Activated CD4-positive, alpha-beta T cell treated with anti-CD3 and anti-CD28 coated beads, Interleukin-10, Interleukin-2, amounts not matched to agents 100 ng/mL and 50 ng/mL, durations not matched to agents 16 hours and 8 hours (primary cell): ENCODE measurements around the gene MAP4K3.

ENCODE experiments used
- DNase-seq: peaks from one replicate; pipeline ENCODE4 v3.0.0-alpha.2; 2020

MAP4K3 gene

GRCh38 chr2:39443009-39443408, 5.9 kb upstream of the MAP4K3 start:
- no peak for DNase-seq

GRCh38 chr2:39437522-39438296, 624 bp upstream of the MAP4K3 start:
- peak; percentile 66 for DNase-seq

DNA sequence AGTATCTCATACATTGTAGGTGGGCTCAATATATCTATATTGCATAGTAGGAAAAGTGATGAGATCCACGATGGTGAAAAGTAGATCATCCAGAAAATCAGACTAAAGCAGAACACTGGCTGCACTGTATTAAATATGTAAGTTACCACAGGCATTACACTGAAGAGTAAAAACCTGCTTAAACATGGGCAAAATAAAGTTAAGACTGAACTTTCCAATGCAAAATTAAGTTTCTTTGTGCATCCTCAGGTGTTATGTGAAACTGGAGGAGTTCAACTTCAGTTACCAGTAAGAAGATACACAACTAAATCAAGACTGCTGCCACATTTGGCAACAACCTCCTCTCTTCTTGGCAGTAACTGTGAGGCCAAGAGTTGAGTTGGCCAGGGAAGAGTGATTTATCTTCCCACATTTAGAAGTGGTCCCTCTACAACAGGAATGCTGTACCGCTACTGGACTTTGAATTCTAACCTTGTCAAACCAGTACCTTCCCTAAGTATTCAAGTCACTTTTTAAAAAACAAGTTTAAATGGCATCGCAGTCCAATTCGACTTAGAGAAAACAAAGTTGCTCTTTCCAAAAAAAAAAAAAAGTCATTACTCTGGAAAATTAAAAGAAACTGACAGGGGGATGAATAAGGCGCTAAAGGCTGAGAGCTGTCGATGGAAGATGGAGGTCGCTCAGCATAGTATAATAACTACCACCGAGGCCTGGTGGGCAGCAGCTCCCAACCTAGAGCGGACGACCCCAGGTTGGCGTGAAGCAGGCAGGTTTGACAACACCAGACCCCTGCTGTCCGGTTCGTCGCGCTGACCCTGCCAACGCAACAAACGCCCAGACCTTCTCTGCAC, 1.1 kb downstream of the MAP4K3 start:
- no peak for DNase-seq

DNA sequence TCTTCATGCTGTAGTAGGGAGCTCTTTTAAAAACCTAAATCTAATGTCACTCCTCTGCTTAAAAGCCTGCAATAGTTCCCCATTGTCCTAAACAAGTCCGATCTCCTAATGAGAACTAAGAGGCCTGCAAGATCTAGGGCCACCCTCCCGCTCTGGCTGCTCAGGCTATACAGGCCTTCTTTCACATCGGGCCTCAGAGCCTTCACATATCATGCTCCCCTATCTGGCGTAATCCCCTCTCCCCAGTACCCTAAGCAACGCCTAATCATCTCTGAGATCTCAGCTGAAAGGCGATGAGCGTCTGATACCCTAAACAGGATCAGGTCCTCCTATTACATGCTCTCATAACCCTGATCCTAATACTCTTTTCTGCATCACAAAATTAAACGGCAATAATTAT, 1.9 kb downstream of the MAP4K3 start:
- DNase-seq = no peak

DNA sequence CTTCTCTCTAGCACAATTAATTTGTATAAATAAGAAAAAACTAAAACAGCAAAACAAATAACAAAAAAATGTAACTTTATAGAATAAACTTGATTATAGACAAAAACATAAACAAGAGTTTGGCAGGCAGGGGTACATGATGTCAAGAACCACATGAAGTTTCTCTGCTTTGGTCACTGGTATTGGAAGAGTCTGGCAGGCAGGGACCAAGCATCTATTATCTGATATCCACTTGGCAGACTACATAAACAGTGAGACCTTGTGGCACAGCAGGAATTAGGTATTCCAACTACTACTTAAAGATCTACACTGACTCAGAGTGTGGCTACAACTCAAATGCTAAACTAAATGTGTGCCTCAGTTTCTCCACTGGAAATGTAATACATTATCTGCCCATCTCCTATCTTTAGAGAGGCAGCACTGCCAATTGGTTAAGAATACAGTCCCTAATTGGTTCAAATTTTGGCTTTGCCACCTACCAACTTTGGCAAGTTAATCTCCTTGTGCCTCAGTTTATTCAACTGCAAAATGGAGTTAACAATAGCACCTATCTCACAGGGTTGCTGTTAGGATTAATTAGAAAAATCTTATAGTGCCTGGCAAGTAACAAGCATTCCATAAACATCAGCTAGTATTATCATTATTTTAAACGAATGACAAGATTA, 2.7 kb downstream of the MAP4K3 start:
- DNase-seq = no peak

GRCh38 chr2:39433586-39434195, 3.4 kb downstream of the MAP4K3 start:
- no peak for DNase-seq

GRCh38 chr2:39432701-39433100, 4.4 kb downstream of the MAP4K3 start:
- no peak for DNase-seq

- DNase-seq = peak; percentile 24
Observed at GRCh38 chr2:39431592-39432316, 5.3 kb downstream of the MAP4K3 start.

DNA sequence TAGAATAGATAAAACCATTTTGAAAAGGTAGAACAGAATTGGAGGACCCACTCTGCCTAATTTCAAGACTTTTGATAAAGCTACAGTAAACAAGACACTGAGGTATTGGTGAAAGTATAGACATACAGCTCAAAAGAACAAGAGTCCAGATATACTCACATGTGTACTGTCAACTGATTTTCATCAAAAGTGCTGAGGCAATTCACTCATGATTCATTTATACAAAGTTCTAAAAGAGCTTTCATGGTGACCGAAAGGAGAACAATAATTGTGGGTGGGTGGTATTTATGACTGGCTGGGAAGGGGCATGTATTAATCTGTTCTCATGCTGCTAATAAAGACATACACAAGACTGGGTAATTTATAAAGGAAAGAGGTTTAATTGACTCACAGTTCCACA, 7.3 kb downstream of the MAP4K3 start:
- no peak for DNase-seq

DNA sequence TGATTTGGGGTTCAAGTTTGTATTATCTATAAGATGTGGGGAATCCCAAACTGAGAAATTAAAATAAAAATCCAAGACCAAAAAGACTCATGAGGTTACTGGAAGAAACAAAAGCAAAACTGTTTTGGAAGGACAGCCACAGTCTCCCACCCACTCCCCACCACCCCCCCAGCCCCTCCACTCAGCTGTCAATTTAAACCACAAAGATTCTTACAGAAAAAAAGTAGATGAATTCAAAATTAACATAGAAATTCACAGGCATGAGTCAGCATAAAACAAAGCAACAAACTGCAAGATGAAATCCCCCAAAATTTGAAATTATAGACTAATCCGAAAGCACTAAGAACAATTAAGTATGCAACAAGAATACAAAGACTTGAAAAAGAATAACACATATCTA, 12.1 kb downstream of the MAP4K3 start:
- no peak for DNase-seq

DNA sequence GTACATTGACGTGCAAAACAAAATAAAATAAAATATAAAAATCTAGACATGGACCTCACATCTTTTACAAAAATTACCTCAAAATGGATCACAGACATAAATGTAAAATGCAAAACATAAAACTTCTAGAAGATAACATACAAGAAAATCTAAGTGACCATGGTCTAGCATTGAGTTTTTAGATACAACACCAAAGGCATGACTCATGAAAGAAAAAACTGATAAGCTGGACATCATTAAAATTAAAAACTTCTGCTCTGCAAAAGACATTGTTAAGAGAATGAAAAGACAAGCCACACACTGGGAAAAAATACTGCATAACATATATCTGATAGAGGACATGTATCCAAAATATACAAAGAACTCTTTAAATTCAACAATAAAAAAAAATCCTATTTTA, 14.4 kb downstream of the MAP4K3 start:
- no peak for DNase-seq

DNA sequence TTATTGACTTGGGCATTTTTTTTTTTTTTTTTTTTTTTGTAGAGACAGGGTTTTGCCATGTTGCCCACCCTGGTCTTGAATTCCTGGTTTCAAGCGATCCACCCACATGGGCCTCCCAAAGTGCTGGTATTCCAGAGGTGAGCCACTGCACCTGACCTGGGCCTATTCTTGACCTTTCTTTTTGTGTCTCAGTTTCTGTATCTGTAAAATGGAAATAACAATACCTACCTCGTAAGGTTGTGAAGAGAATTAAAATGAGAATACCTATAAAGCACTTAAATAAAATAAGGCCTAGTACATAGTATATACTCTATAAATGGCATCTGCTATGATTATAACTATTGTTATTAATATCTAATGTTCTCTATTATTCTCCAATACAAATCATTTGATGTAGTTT, 15.7 kb downstream of the MAP4K3 start:
- DNase-seq = no peak

DNA sequence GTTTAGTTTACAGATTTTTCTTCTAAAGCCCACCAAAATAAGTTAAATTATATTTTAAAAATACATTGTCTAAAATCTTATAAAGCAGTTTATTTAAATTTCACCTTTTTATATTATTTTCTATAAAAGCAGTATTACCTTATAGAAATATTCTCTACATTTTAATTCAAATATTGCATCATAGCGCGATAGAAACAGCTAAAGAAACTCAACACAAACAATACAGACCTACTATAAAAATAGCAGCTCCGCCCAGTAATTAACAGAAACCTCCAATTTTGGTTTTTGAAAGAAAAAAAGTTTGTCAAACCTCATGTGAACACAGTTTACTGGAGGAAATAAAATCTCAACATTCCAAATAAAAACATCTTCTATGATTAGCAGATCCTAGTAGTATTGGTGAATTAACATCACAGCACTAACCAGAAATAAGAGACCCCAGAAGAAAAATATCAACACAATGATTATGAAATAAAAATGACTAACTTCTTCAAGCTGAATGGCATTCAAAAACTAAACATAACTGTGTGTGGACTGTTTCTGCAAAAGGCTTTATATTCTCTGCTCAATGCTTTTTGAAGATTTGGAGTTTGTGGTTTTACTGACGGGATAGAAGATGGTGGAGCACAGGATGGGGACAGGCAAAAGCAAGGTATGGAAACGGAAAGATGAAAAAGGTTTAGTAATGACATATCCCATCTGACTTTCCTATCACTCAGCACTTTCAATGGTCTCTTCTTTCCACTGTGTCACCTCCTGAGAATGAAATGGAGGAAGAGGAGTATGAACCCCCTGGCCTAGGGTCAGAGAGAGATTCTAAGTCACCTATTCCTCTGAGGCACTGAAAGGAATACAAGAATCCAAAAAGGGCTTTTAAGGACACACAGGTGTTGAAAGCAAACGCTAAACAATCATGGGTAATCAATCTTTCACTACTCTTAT, 17.5 kb downstream of the MAP4K3 start:
- DNase-seq = no peak

DNA sequence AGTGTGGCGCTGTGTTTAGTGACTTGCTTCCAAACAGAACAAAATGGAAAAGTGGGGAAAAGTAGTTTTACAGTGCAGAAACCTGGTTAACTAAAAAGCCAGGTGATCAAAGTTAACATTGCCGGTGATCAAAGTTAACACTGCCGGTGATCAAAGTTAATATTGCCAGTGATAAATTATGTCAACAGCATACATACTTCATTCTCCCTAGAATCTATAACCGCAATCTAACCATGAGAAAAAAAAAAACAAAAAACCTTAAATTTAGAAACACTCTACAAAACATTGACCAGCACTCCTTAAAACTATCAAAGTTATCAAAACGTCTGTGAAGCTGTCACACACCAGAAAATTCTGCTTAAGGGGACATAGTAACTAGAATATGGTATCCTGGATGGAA, 18.6 kb downstream of the MAP4K3 start:
- no peak for DNase-seq

DNA sequence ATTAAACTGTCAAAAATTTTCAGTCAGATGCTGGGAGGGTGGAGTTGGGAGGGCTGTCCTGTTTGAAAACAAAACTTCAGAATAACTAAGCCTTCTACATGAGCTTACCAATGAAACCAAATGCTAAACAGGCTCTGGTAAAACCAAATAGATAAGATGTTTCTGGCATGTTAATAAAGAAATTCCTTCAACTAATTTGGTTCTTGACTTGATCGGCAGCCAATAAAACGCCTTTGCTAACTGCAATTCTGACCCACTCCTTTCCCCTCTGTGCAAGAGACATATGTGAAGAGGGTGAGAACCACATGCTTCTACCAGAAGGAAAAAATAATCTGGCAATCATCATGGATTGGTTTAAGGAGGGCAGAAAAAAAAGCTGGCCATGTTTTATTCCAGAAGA, 20.9 kb downstream of the MAP4K3 start:
- no peak for DNase-seq

- DNase-seq = no peak
Observed at GRCh38 chr2:39413063-39413737, 23.9 kb downstream of the MAP4K3 start.

DNA sequence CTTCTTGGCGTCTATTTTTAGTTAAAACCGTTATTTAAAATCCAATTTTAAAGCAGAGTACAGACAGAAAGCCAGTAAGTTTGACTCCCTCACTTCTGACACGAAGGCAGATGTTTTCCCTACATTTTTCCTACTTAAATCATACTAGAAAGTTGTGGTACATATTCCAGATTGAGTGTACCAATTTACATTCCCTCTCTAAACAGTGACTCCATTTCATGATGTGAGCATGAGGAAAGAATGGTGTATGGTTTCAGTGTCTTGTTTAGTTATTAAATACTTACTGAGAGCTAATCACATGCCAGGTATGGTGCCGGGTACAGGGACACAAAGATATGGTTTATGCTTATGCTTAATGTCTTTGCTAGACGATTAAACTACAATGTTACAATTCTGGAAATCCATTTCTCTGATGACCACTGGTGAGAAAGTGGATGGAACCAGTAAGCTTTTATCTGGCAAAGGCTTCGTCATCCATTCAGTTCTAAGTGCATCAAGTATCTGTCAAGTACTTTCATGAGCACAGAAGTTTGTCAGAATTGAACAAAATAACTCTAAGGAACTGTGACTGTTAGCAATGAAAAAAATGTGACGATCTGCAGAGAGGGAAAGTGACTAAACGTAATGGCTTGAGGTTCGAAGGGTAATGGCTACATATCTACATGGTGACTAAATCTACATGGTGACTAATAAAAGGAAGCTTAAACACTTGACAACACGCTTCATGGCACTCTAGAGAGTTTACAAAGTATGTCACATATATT, 25.7 kb downstream of the MAP4K3 start:
- peak; percentile 23 for DNase-seq

DNA sequence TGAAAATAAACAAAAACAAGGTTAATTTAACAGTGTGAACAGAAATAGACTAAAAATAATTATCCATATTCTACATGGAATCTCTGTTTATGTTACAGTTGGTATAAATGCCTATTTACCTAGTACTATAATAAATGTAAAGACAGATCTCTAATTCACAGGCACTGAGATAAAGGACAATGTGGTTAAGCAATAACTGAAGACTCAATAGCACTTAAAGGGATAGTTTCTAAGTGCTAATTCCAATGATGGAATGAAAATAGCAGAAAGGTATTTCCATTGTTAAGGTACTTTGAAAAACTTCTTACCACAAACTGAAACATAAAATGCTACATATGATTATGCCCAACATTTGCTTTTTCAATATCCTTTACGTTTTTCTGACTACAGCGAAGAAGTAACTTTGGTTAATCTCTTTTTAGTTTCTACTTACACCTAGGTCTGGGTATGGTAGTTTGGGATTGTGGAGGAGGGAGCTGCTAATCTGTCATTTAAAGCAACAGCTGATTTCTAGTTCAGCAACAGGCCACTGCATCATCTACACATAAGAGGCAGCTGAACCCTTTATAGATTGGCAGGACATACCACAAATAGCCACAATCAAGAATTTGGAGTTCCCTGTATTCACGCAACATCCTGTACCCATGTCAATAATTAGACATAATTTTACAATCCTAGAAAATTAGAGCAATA, 27.2 kb downstream of the MAP4K3 start:
- DNase-seq = no peak
